GM06990 (cell line): ENCODE data around the gene FTO.

ENCODE experiments used
- DNase-seq: peaks from one replicate; pipeline ENCODE4 v3.0.0-alpha.2; 2011; ENCODE audit not compliant: insufficient read length; ENCODE audit errors: extremely low read depth
- H3K27me3 ChIP-seq: replicated peaks from 2 replicates; pipeline ENCODE4 v1.6.0; 2011; ENCODE audit warnings: low read length; ENCODE audit not compliant: control insufficient read depth, insufficient read depth
- H3K36me3 ChIP-seq: 2 replicates; pipeline ENCODE4 v1.5.1; 2011; ENCODE audit warnings: low read length; ENCODE audit not compliant: control insufficient read depth, insufficient read depth
- H3K4me3 ChIP-seq: replicated peaks from 2 replicates; pipeline ENCODE4 v1.5.1; 2011; ENCODE audit warnings: low read depth, mild to moderate bottlenecking, control low read depth, low read length
- TF ChIP-seq, protein P1 (sequence below): IDR thresholded peaks from 2 replicates; pipeline ENCODE4 v1.5.1; 2011; ENCODE audit warnings: low read length, control low read depth, mild to moderate bottlenecking, inconsistent platforms; ENCODE audit not compliant: insufficient read depth, poor library complexity, severe bottlenecking

Gene FTO

DNA sequence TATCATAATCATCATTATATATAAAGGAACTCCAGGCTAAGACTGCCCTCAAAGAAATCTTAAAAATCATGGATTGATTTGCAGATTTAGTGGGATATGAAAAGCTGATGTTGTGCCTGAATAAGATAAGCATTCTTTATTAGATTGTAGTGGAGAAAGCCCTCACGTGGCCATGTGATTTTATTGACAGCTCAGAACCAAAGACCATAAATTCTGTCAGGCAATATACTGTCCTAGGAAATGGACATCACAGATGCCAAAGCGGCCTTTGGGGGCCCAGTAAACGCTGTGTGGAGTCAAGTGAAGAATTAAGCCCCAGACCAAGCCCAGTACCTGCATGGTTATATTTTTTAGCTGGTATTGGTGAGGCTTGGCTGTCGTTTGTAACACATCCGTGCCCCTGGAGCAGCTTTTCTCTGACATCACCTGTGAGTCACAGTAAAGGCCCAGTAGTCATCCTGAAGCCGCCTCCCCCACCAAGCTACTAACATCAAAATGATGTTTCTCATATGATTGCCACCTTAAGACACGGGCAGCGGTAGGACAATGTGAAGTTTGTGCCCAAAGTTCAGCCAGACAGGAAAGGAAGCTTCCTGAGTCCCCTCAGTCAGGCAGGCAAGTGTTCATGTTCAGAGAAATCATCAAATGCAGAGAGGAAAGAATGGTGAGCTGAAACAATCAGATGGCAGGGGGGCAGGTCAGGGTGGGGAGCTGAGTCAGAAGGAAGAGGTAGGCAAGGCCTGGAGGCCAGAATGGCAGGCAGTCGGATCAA is 373.3 kb downstream of the FTO start:
- no peak for DNase-seq
- Histone ChIP-seq H3K4me3 (no peak overlapping the region), H3K27me3 (no peaks in the 10 kb centered on the region), H3K36me3 (no peaks in the 10 kb centered on the region)
- TF ChIP-seq, protein P1, sequence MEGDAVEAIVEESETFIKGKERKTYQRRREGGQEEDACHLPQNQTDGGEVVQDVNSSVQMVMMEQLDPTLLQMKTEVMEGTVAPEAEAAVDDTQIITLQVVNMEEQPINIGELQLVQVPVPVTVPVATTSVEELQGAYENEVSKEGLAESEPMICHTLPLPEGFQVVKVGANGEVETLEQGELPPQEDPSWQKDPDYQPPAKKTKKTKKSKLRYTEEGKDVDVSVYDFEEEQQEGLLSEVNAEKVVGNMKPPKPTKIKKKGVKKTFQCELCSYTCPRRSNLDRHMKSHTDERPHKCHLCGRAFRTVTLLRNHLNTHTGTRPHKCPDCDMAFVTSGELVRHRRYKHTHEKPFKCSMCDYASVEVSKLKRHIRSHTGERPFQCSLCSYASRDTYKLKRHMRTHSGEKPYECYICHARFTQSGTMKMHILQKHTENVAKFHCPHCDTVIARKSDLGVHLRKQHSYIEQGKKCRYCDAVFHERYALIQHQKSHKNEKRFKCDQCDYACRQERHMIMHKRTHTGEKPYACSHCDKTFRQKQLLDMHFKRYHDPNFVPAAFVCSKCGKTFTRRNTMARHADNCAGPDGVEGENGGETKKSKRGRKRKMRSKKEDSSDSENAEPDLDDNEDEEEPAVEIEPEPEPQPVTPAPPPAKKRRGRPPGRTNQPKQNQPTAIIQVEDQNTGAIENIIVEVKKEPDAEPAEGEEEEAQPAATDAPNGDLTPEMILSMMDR: no peak

DNA sequence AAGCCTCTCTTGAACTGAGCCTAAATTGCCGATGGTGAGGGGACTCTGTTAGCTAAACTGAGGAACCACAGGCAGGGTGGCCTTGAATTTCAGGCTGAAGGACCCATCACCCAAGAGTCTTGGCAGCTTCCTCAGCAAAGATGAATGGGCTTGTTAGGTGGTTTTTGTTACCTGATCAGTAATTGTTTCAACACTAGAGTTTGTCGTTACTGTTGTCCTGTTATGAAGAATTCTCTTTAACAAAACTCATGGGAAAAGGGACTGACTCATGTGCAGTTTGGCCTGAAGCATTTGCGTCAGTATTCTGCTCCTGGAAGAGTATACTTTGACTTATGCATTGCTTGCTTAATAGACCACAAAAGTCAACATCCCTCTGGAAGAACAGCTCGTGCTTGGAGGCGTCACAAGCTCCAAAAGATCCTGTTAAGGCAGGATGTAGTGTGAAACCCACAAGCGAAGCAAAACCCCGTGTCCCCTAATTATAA is 376.6 kb downstream of the FTO start:
- DNase-seq: no peak
- Histone ChIP-seq H3K4me3 (no peak overlapping the region), H3K36me3 (no peaks in the 10 kb centered on the region), H3K27me3 (no peaks in the 10 kb centered on the region)
- TF ChIP-seq, protein P1: no peak

DNA sequence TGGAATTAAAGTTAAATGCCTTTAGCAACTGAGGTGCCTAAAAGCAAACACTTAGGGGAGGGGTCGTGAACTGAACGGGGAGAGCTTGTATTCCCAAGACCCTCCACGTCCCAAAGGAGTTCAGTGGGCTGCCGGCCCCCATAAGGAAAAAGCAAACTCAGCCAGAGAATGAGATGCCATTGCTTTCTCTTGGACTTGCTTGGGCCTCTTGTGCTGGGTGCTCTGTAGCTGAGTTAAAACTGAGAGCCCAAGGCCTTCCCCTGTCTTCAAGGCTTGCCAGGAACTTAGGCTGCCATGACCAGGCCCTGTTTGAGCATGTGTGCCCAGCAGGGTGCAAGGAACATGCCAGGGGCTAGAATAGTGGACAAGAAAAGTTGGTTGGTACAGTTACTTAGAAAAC is 382.8 kb downstream of the FTO start:
- DNase-seq: no peak
- TF ChIP-seq, protein P1: no peak
- H3K36me3 ChIP-seq: no peaks in the 10 kb centered on the region
- H3K27me3 ChIP-seq: no peaks in the 10 kb centered on the region
- H3K4me3 ChIP-seq: no peak overlapping the region

DNA sequence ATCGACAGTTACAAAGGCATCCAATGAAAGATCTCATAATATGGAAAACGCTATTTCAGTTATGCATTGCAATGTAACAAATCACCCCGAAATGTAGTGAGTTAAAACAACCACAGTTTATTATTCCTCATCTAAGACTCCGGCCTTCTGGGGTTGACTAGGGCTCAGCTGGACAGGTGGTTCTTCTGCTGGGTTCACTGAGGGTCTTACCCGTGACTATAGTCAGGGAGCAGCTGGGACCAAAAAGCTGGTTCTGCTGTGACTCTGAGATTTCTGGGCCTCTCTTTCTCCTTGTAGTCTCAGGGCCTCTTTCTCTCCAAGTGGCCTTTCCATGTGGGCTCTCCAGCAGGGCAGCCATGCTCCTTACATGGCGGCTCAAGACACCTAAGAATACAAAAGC is 386.6 kb downstream of the FTO start:
- Histone ChIP-seq H3K36me3 (no peaks in the 10 kb centered on the region), H3K27me3 (no peaks in the 10 kb centered on the region), H3K4me3 (no peak overlapping the region)
- TF ChIP-seq, protein P1: no peak
- DNase-seq: no peak

DNA sequence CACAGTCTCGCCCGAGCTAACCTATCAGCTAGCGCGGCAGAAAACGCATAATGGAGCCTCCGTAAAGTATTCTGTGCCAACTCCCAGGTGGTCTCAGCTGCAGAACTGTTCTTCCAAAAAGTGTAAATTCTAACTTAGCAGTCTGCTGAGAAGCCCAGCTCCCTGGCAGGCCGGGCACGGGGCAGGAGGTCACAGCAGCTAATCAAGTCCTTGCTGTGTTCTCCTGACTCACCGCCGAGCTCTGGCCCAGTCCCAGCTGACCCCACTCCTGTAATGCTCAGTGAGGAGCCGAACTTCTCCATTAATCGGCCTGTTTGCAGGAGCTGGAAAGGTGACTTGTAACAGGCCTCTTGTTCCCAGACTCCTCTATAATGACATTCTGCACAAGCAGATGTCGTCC is 389.3 kb downstream of the FTO start:
- no peaks in the 10 kb centered on the region for H3K27me3 ChIP-seq
- DNase-seq: no peak
- no peak overlapping the region for H3K4me3 ChIP-seq
- TF ChIP-seq, protein P1: no peak
- no peaks in the 10 kb centered on the region for H3K36me3 ChIP-seq
